Skeletal muscle satellite cell (primary cell): Measurements from ENCODE around the gene IGIP.

Source experiments
- H3K27me3 ChIP-seq: 2 replicates; pipeline ENCODE4 v1.7.0; 2013; ENCODE audit warnings: low read length; ENCODE audit not compliant: control insufficient read depth, insufficient read depth
- H3K36me3 ChIP-seq: 2 replicates; pipeline ENCODE4 v1.7.0; 2013; ENCODE audit warnings: mild to moderate bottlenecking, control low read depth, low read length; ENCODE audit not compliant: insufficient read depth
- H3K4me1 ChIP-seq: 2 replicates; pipeline ENCODE4 v1.7.0; 2013; ENCODE audit warnings: low read length; ENCODE audit not compliant: control insufficient read depth, insufficient read depth
- H3K4me2 ChIP-seq: 2 replicates; pipeline ENCODE4 v1.7.0; 2013; ENCODE audit warnings: mild to moderate bottlenecking, low read length
- H3K4me3 ChIP-seq: 2 replicates; pipeline ENCODE4 v1.7.0; 2013; ENCODE audit warnings: low read length
- H3K9ac ChIP-seq: 2 replicates; pipeline ENCODE4 v1.7.0; 2013; ENCODE audit warnings: mild to moderate bottlenecking, low read depth, low read length, moderate library complexity
- H3K9me3 ChIP-seq: replicated peaks from 2 replicates; pipeline ENCODE4 v1.7.0; 2013; ENCODE audit warnings: mild to moderate bottlenecking, control low read depth, low read length

The IGIP gene

GRCh38 chr5:140104100-140104499 is 21.6 kb upstream of the IGIP start:
- H3K9me3 ChIP-seq = no peaks in the 10 kb centered on the region
- peaks cover 12% of the 10 kb centered on the region for H3K4me1 ChIP-seq
- H3K36me3 ChIP-seq = no peaks in the 10 kb centered on the region
- no peak overlapping the region for H3K9ac ChIP-seq
- H3K27me3 ChIP-seq = peaks cover 3% of the 10 kb centered on the region
- H3K4me3 ChIP-seq = no peak overlapping the region
- no peak overlapping the region for H3K4me2 ChIP-seq

DNA sequence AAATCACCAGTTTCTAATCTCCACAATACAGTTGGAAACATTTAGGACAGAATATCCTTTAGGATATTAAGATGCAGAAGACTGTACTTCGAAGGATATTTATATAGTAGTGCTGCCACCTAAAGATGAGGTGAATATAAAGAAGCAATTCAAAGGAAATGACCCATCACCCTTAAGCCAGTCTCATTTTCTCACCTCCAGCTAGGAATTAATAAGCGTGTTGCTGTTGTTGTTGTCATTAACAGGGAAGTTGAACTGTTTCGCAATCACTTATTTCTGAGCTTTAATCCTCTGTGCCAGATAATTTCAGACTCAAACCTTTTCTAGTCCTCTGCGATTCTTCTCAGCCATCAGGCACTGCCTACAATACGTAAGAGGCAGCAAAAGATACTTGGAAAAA is 19.6 kb upstream of the IGIP start:
- Histone ChIP-seq H3K36me3 (no peaks in the 10 kb centered on the region), H3K9ac (no peak overlapping the region), H3K4me3 (no peak overlapping the region), H3K27me3 (peaks cover 3% of the 10 kb centered on the region), H3K4me1 (peaks cover 21% of the 10 kb centered on the region), H3K4me2 (no peak overlapping the region), H3K9me3 (no peaks in the 10 kb centered on the region)

GRCh38 chr5:140106805-140107311 is 18.9 kb upstream of the IGIP start:
- peak overlapping the region; percentile 92 for H3K4me2 ChIP-seq
- H3K36me3 ChIP-seq = no peaks in the 10 kb centered on the region
- H3K9ac ChIP-seq = peak overlapping the region; percentile 88
- H3K9me3 ChIP-seq = no peaks in the 10 kb centered on the region
- peaks cover 21% of the 10 kb centered on the region for H3K4me1 ChIP-seq
- peak overlapping the region; percentile 78 for H3K4me3 ChIP-seq
- H3K27me3 ChIP-seq = peaks cover 3% of the 10 kb centered on the region

DNA sequence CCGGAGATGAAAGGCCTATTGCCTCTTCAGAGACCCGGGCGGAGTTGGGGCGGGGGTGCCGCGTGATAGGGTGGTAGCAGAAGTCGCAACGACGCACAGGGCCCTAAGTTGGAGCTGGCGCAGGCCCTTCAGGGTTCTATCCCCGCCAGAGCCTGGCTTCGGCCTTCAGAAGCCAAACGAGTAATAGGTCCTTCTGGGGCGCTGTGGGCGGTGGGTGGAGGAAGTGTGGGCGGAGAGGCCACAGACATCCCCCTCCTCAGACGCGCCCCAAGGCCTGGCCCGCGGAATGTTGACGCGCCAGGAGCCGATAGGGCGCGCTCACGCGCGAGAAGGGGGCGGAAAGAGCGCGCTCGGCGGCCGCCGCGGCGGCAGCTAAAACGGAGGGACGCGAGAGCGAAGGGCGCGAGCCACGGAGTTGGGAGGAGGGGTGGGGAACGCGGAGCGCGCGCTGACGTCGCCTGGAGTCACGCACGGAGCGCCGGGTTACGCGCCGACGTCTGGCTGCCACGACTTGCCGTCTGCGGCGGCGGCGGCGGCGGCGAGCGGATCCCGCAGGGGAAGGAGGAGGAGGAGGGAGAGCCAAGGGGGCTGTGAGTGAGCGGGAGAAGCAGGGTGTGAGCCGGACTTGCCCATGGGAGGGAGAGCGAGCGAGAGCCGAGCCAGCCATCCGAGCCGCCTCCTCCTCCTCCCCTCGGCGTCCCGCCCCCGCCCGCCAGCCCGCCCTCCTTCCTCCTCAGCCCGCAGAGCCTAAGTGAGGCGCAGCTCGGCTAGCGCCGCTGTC is 18.2 kb upstream of the IGIP start:
- peak overlapping the region; percentile 92 for H3K4me2 ChIP-seq
- H3K9ac ChIP-seq = peak overlapping the region; percentile 88
- H3K9me3 ChIP-seq = no peaks in the 10 kb centered on the region
- no peaks in the 10 kb centered on the region for H3K36me3 ChIP-seq
- peak overlapping the region; percentile 78 for H3K4me3 ChIP-seq
- H3K27me3 ChIP-seq = peaks cover 3% of the 10 kb centered on the region
- H3K4me1 ChIP-seq = peaks cover 23% of the 10 kb centered on the region

GRCh38 chr5:140108093-140109017 is 17.4 kb upstream of the IGIP start:
- Histone ChIP-seq H3K27me3 (peaks cover 3% of the 10 kb centered on the region), H3K9ac (peak overlapping the region; percentile 88), H3K4me2 (peak overlapping the region; percentile 92), H3K9me3 (no peaks in the 10 kb centered on the region), H3K36me3 (no peaks in the 10 kb centered on the region), H3K4me3 (peak overlapping the region; percentile 78), H3K4me1 (peaks cover 28% of the 10 kb centered on the region)

GRCh38 chr5:140109018-140109758 is 16.5 kb upstream of the IGIP start:
- peak overlapping the region; percentile 92 for H3K4me2 ChIP-seq
- peak overlapping the region; percentile 88 for H3K9ac ChIP-seq
- H3K27me3 ChIP-seq = no peaks in the 10 kb centered on the region
- H3K9me3 ChIP-seq = no peaks in the 10 kb centered on the region
- H3K4me1 ChIP-seq = peaks cover 30% of the 10 kb centered on the region
- peak overlapping the region; percentile 78 for H3K4me3 ChIP-seq
- H3K36me3 ChIP-seq = no peaks in the 10 kb centered on the region

DNA sequence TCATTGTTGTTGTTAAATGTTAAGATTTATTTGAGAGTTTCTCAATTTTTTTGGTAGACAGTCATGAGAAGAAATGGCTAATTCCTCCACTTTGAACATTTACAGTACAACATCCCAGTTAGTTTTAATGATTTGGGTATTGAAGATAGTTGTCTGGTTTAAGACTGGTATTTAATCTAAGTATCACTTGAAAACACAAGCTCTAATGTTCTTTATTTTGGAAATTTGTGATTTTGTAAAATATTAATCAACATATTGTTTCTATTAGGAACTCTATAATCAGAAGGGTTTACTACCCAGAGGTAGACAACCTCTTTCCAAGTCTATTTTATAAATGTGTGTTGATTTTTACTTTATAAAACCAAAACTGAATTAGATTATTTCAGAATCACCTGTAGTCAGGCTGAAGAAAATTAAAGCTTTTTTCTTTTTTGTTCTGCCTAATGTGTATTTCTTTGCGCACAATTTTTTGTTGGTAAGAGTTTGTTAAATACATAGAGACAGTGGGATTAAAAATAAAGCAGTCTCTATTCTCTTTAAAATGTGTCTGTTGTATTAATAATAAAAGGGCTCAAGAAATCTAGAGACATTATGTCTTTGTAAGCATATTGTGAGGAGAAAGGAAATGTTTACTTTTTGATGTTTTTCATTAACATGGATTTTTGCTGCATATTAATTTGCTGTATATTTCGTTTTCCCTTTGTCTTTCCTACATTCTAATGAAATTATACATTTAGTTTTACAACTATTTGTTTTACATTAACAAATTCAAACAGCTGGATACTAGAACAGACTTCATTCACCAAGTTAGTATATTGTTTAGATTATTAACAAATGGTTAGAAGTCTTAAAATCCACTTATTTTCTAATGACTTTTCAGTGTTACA is 15.7 kb upstream of the IGIP start:
- Histone ChIP-seq H3K4me3 (peak overlapping the region; percentile 78), H3K4me2 (peak overlapping the region; percentile 92), H3K27me3 (no peaks in the 10 kb centered on the region), H3K9me3 (no peaks in the 10 kb centered on the region), H3K36me3 (peaks cover 5% of the 10 kb centered on the region), H3K4me1 (peaks cover 35% of the 10 kb centered on the region), H3K9ac (peak overlapping the region; percentile 88)

DNA sequence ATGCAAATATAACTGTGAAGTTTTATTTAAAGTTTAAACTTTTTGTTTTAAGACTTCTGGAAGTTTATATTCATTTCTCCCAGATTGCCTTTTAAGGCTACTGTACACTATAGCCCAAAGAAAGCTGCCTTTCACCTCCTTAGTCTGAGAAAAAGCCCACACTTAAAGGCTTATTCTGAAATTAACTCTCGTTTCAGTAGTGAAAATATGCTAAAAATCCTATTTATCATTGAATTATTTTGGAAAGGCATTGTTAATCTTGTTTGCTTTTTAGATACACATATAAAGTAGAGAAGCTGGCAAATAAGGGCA is 15.1 kb upstream of the IGIP start:
- Histone ChIP-seq H3K4me2 (no peak overlapping the region), H3K4me3 (no peak overlapping the region), H3K9me3 (no peaks in the 10 kb centered on the region), H3K9ac (no peak overlapping the region), H3K27me3 (no peaks in the 10 kb centered on the region), H3K4me1 (peaks cover 39% of the 10 kb centered on the region), H3K36me3 (peaks cover 5% of the 10 kb centered on the region)

- H3K9ac ChIP-seq = no peak overlapping the region
- no peak overlapping the region for H3K4me3 ChIP-seq
- H3K27me3 ChIP-seq = no peaks in the 10 kb centered on the region
- H3K9me3 ChIP-seq = no peaks in the 10 kb centered on the region
- H3K4me1 ChIP-seq = peaks cover 45% of the 10 kb centered on the region
- peaks cover 5% of the 10 kb centered on the region for H3K36me3 ChIP-seq
- no peak overlapping the region for H3K4me2 ChIP-seq
Measured at GRCh38 chr5:140111011-140111858, 14.5 kb upstream of the IGIP start.
